ENCODE measurements around the gene CEP57L1.

- TF ChIP-seq CTCF (IDR thresholded peaks at IDR 0.05) (no peak), POLR2AphosphoS5 (IDR thresholded peaks at IDR 0.05; ENCODE audit: low read depth, low read length) (no peak), SIN3A (IDR thresholded peaks at IDR 0.05; ENCODE audit: borderline replicate concordance, insufficient read depth, low read depth, low read length) (no peak), TCF7L2 (IDR thresholded peaks at IDR 0.05; ENCODE audit: low read depth, low read length) (no peak)
Observed at GRCh38 chr6:109091314-109092024, 3.8 kb upstream of the CEP57L1 start.

Data from Panc1 (cell line).